Measurements from ENCODE around the gene C10orf90.

C10orf90 gene

GRCh38 chr10:126422567-126422966 is 247.9 kb downstream of the C10orf90 start:
- H4K20me1 ChIP-seq (ENCODE audit: low read depth, low read length): no peaks in the 10 kb centered on the region
- no peaks in the 10 kb centered on the region for H3K27me3 ChIP-seq (ENCODE audit: low read length)
- no peak overlapping the region for H3K27ac ChIP-seq (ENCODE audit: low read depth, low read length)
- no peaks in the 10 kb centered on the region for H3K9me2 ChIP-seq (replicated peaks; ENCODE audit: insufficient read depth, low read length)
- no peak overlapping the region for H2AFZ ChIP-seq (ENCODE audit: low read depth, low read length, severe bottlenecking)
- H3K79me2 ChIP-seq (ENCODE audit: insufficient read depth, low read length): no peaks in the 10 kb centered on the region
- no peak overlapping the region for H3K9ac ChIP-seq (ENCODE audit: low read length)
- no peak overlapping the region for H3K4me3 ChIP-seq (ENCODE audit: insufficient read depth, low read length, poor library complexity, severe bottlenecking)
- no peaks in the 10 kb centered on the region for H3F3A ChIP-seq (ENCODE audit: insufficient read depth)
- no peaks in the 10 kb centered on the region for H3K9me3 ChIP-seq (ENCODE audit: insufficient read depth, low read length)
- H3K4me2 ChIP-seq (ENCODE audit: low read depth, low read length, poor library complexity, severe bottlenecking): no peak overlapping the region
- H3K36me3 ChIP-seq (ENCODE audit: low read length): no peaks in the 10 kb centered on the region
- TF ChIP-seq, protein P1, sequence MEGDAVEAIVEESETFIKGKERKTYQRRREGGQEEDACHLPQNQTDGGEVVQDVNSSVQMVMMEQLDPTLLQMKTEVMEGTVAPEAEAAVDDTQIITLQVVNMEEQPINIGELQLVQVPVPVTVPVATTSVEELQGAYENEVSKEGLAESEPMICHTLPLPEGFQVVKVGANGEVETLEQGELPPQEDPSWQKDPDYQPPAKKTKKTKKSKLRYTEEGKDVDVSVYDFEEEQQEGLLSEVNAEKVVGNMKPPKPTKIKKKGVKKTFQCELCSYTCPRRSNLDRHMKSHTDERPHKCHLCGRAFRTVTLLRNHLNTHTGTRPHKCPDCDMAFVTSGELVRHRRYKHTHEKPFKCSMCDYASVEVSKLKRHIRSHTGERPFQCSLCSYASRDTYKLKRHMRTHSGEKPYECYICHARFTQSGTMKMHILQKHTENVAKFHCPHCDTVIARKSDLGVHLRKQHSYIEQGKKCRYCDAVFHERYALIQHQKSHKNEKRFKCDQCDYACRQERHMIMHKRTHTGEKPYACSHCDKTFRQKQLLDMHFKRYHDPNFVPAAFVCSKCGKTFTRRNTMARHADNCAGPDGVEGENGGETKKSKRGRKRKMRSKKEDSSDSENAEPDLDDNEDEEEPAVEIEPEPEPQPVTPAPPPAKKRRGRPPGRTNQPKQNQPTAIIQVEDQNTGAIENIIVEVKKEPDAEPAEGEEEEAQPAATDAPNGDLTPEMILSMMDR (IDR thresholded peaks at IDR 0.05; ENCODE audit: insufficient read depth, low read length, poor library complexity, severe bottlenecking): no peak
- TF ChIP-seq EZH2phosphoT487 (conservative IDR thresholded peaks at IDR 0.05; ENCODE audit: low read length): no peak

GRCh38 chr10:126421756-126422256 is 248.7 kb downstream of the C10orf90 start:
- no peak overlapping the region for H2AFZ ChIP-seq (ENCODE audit: low read depth, low read length, severe bottlenecking)
- H3K36me3 ChIP-seq (ENCODE audit: low read length): no peaks in the 10 kb centered on the region
- no peaks in the 10 kb centered on the region for H3K9me3 ChIP-seq (ENCODE audit: insufficient read depth, low read length)
- H3K9me2 ChIP-seq (replicated peaks; ENCODE audit: insufficient read depth, low read length): no peaks in the 10 kb centered on the region
- no peaks in the 10 kb centered on the region for H3F3A ChIP-seq (ENCODE audit: insufficient read depth)
- no peak overlapping the region for H3K27ac ChIP-seq (ENCODE audit: low read depth, low read length)
- no peaks in the 10 kb centered on the region for H3K27me3 ChIP-seq (ENCODE audit: low read length)
- H3K9ac ChIP-seq (ENCODE audit: low read length): no peak overlapping the region
- H3K4me2 ChIP-seq (ENCODE audit: low read depth, low read length, poor library complexity, severe bottlenecking): no peak overlapping the region
- TF ChIP-seq, protein P1 (IDR thresholded peaks at IDR 0.05; ENCODE audit: insufficient read depth, low read length, poor library complexity, severe bottlenecking): no peak
- TF ChIP-seq EZH2phosphoT487 (conservative IDR thresholded peaks at IDR 0.05; ENCODE audit: low read length): no peak
- no peak overlapping the region for H3K4me3 ChIP-seq (ENCODE audit: insufficient read depth, low read length, poor library complexity, severe bottlenecking)
- H4K20me1 ChIP-seq (ENCODE audit: low read depth, low read length): no peaks in the 10 kb centered on the region
- H3K79me2 ChIP-seq (ENCODE audit: insufficient read depth, low read length): no peaks in the 10 kb centered on the region

DNA sequence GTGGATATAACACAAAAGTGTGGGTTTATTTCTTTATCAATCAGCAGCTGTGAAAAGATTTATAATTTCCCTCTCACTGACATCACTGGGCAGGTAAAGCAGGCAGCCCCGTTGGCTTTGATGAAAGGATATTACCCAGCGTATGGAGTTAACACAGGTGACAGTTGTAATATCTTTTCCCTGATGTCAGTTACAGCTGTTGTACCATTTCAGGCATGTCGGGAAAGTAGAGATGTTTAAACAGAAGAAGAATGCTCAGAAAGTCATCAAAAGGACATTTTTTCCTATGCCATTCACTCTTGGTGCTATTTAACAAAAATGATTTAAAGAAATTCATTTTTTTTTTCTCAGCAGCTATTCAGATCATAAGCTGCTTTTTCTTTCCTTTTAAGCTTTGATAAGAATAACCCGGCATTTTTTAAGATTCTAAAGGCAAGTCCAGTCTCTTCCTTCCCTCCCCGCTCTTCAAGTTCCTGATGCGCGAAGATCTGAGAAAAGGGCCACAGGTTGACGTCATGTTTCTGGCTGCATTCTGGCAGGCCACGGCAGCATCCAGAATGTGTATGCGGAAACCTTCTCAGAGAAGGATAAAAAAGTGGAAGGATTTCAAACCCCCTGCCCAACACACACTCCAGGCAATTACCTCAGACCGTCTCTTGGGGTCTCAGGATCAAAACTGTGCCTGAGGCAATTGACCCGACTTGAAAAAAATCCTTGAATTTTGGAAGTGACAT is 249.8 kb downstream of the C10orf90 start:
- H3K4me3 ChIP-seq (ENCODE audit: insufficient read depth, low read length, poor library complexity, severe bottlenecking): no peak overlapping the region
- H3K27ac ChIP-seq (ENCODE audit: low read depth, low read length): no peak overlapping the region
- no peak overlapping the region for H3K9ac ChIP-seq (ENCODE audit: low read length)
- H2AFZ ChIP-seq (ENCODE audit: low read depth, low read length, severe bottlenecking): no peak overlapping the region
- H3K79me2 ChIP-seq (ENCODE audit: insufficient read depth, low read length): no peaks in the 10 kb centered on the region
- no peaks in the 10 kb centered on the region for H3K9me2 ChIP-seq (replicated peaks; ENCODE audit: insufficient read depth, low read length)
- H4K20me1 ChIP-seq (ENCODE audit: low read depth, low read length): no peaks in the 10 kb centered on the region
- no peaks in the 10 kb centered on the region for H3F3A ChIP-seq (ENCODE audit: insufficient read depth)
- H3K9me3 ChIP-seq (ENCODE audit: insufficient read depth, low read length): no peaks in the 10 kb centered on the region
- no peaks in the 10 kb centered on the region for H3K27me3 ChIP-seq (ENCODE audit: low read length)
- H3K36me3 ChIP-seq (ENCODE audit: low read length): no peaks in the 10 kb centered on the region
- H3K4me2 ChIP-seq (ENCODE audit: low read depth, low read length, poor library complexity, severe bottlenecking): no peak overlapping the region
- TF ChIP-seq, protein P1 (IDR thresholded peaks at IDR 0.05; ENCODE audit: insufficient read depth, low read length, poor library complexity, severe bottlenecking): no peak
- TF ChIP-seq EZH2phosphoT487 (conservative IDR thresholded peaks at IDR 0.05; ENCODE audit: low read length): no peak

All from SU-DHL-6 (cell line).